Measurements from ENCODE around the gene SETD3.
A peak's percentile ranks its signal among the peaks of the same experiment; 100 is the strongest.

SETD3 gene

GRCh38 chr14:99416909-99417308 is 63.8 kb downstream of the SETD3 start:
- no peak for DNase-seq

- DNase-seq = peak; percentile 81
Observed at GRCh38 chr14:99415496-99416281, 65.0 kb downstream of the SETD3 start.

GRCh38 chr14:99413911-99414310 is 66.7 kb downstream of the SETD3 start:
- no peak for DNase-seq

GRCh38 chr14:99413172-99413571 is 67.5 kb downstream of the SETD3 start:
- DNase-seq = no peak

GRCh38 chr14:99412117-99413061 is 68.3 kb downstream of the SETD3 start:
- no peak for DNase-seq

GRCh38 chr14:99410019-99410418 is 70.6 kb downstream of the SETD3 start:
- no peak for DNase-seq

- no peak for DNase-seq
Observed at GRCh38 chr14:99408971-99409289, 71.7 kb downstream of the SETD3 start.

- no peak for DNase-seq
Observed at GRCh38 chr14:99408286-99408970, 72.2 kb downstream of the SETD3 start.

- no peak for DNase-seq
Observed at GRCh38 chr14:99407416-99407815, 73.2 kb downstream of the SETD3 start.

- DNase-seq = no peak
Observed at GRCh38 chr14:99402950-99403349, 77.7 kb downstream of the SETD3 start.

GRCh38 chr14:99402285-99402648 is 78.4 kb downstream of the SETD3 start:
- DNase-seq = no peak

- no peak for DNase-seq
Observed at GRCh38 chr14:99401621-99402284, 78.9 kb downstream of the SETD3 start.

- no peak for DNase-seq
Observed at GRCh38 chr14:99401211-99401610, 79.4 kb downstream of the SETD3 start.

GRCh38 chr14:99397698-99398097 is 83.0 kb downstream of the SETD3 start:
- DNase-seq = no peak

GRCh38 chr14:99395909-99396530 is 84.6 kb downstream of the SETD3 start:
- no peak for DNase-seq

GRCh38 chr14:99394602-99395156 is 86.0 kb downstream of the SETD3 start:
- no peak for DNase-seq

- DNase-seq = no peak
Observed at GRCh38 chr14:99393059-99393655, 87.5 kb downstream of the SETD3 start.

GRCh38 chr14:99391671-99392070 is 89.0 kb downstream of the SETD3 start:
- no peak for DNase-seq

GRCh38 chr14:99389174-99389826 is 91.4 kb downstream of the SETD3 start:
- no peak for DNase-seq

GRCh38 chr14:99388286-99388685 is 92.4 kb downstream of the SETD3 start:
- DNase-seq = no peak

GRCh38 chr14:99387880-99388279 is 92.8 kb downstream of the SETD3 start:
- DNase-seq = no peak

Measured in KG1 (cell line).